GM10266 (cell line): ENCODE data around the gene RBM46.

Experiments used
- DNase-seq: peaks from one replicate; pipeline ENCODE4 v3.0.0; 2012; ENCODE audit errors: extremely low spot score
- TF ChIP-seq, protein P1 (sequence below): IDR thresholded peaks from 2 replicates; pipeline ENCODE4 v1.5.1; 2012; ENCODE audit warnings: mild to moderate bottlenecking, low read depth; ENCODE audit not compliant: control insufficient read depth, insufficient read depth; ENCODE audit errors: missing control alignments

Gene RBM46

GRCh38 chr4:154740462-154740861, 40.6 kb upstream of the RBM46 start:
- no peak for DNase-seq
- TF ChIP-seq, protein P1, sequence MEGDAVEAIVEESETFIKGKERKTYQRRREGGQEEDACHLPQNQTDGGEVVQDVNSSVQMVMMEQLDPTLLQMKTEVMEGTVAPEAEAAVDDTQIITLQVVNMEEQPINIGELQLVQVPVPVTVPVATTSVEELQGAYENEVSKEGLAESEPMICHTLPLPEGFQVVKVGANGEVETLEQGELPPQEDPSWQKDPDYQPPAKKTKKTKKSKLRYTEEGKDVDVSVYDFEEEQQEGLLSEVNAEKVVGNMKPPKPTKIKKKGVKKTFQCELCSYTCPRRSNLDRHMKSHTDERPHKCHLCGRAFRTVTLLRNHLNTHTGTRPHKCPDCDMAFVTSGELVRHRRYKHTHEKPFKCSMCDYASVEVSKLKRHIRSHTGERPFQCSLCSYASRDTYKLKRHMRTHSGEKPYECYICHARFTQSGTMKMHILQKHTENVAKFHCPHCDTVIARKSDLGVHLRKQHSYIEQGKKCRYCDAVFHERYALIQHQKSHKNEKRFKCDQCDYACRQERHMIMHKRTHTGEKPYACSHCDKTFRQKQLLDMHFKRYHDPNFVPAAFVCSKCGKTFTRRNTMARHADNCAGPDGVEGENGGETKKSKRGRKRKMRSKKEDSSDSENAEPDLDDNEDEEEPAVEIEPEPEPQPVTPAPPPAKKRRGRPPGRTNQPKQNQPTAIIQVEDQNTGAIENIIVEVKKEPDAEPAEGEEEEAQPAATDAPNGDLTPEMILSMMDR, result no peak

DNA sequence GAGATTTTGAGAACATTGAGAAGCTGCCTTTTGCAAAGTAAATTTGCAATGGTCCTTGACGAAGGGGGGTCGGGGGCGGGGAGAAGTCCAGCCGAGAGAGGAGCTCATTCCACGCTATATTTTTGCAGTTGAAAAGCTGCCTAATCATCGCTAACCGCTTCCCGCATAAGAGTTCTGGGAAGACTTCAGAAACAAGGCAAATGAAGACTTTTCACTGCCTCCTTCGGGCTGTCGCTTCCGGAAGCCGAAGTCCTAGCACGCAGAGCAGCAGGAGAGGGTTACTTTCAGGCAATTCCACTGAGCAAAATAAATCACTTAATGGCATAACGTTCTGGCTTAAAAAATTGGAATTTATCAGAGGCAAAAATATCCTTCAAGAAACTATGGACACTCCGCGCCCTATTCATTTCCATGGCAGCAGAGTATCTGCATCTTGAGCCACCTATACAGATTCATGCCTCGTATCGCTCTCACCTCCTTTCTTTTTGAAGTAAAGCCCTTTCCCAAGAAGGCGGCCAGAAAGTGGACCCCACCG, 39.9 kb upstream of the RBM46 start:
- no peak for DNase-seq
- TF ChIP-seq, protein P1, result no peak

DNA sequence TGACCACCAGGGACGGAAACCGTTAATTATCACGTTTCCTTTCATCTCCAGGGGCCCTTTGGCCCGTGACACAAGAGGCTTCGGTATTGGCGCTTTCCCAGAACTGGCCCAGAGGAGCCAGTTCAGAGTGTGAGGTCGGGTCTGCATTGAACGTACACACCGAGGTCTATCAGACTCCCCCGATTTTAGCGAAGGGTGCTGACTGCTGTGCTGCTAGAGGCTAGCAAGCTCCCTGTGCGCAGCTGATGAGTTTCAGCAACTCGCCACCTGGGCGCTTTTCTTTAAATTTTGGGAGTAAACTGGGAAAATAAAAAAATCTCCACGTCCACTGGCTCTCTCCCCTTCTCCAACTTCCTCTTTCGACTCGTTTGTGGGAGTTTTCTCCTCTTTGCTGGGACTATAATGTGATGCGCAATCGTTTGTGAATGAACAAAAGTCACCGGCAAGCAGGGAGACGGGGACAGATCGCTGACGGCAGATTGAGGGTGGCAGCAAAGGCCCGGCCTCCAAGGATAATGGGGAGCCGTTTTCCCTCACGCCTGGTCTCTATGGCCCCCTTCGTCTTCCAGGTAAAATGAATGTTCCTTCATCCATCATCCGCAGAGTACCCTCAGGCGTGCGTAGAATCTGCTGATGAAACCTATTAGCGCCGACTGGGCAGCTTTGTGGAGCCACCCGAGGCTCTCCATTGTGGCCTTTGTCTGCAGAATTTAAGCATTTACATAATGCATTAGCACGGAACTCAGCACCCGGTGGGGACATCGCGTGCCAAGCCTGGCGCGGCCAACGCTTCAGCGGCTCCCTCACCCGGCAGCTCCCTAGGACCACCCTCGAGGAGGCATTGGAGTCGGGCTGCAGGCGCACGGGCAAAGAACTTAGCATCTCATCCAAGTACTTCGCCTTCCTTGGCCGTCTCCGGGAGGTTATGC, 38.9 kb upstream of the RBM46 start:
- TF ChIP-seq, protein P1, result no peak
- peak; percentile 30 for DNase-seq

GRCh38 chr4:154743683-154744340, 37.3 kb upstream of the RBM46 start, which contains the start of gene LRAT:
Gene LRAT, plus strand, starts transcription at chr4:154744000. Its CDS starts 327 bp downstream, at chr4:154744327.
- TF ChIP-seq, protein P1, result no peak
- DNase-seq, result peak; percentile 36

- no peak for DNase-seq
- TF ChIP-seq, protein P1, result no peak
Observed at GRCh38 chr4:154744341-154744926, 36.6 kb upstream of the RBM46 start.

- no peak for DNase-seq
- TF ChIP-seq, protein P1, result no peak
Observed at GRCh38 chr4:154757713-154758112, 23.4 kb upstream of the RBM46 start.
